Measurements from ENCODE around the gene PDZD7. TPM values are rescaled to one million over a fixed set of nuclear protein-coding genes. Genes with fewer than 3 reads are reported as not detected.

PDZD7 gene
- total RNA-seq, 1 experiment from 2014 or later = 6.1 TPM

GRCh38 chr10:101001659-101002035 lies 29.3 kb downstream of the PDZD7 start:
- ChIA-PET CTCF (interaction anchor here (0.6 to 8.3 kb wide), 3 partner anchors 8 to 54 kb away, joined by 3 to 118 read pairs (median 3); no protein-coding TSS in a partner anchor), RAD21 (ENCODE audit: low non-redundant PET in 1 of 2, low total read pairs in 2 of 2, uncharacterized antibody in 2 of 2, unreplicated experiment in 2 of 2) (no interaction called here), POLR2A (no interaction called here)
- Histone ChIP-seq H3K9ac (ENCODE audit: low read length) (0 out of 2 replicates have a peak overlapping the region, but pooled peaks have one; percentile 13), H3K4me1 (ENCODE audit: control insufficient read depth in 1 of 2, insufficient read depth in 2 of 2, low read length in 2 of 2) (peaks cover 15 to 33% of the 10 kb centered on the region in 2 experiments), H3K4me2 (ENCODE audit: low read length) (peak overlapping the region; percentile 96; the same call in 1 of the 2 replicates), H3K79me2 (ENCODE audit: insufficient read depth, low read length) (peaks cover 48% of the 10 kb centered on the region), H4K20me1 (ENCODE audit: insufficient read depth) (no peaks in the 10 kb centered on the region), H3K4me3 (replicated peaks in 1 of 2; ENCODE audit: low read depth in 1 of 2, low read length in 2 of 2) (no peak overlapping the region), H3K27me3 (ENCODE audit: insufficient read depth, low read length) (no peaks in the 10 kb centered on the region), H3K9me3 (ENCODE audit: control insufficient read depth in 1 of 2, insufficient read depth in 1 of 2, low read depth in 1 of 2, low read length in 2 of 2) (no peaks in the 10 kb centered on the region), H3K9me2 (ENCODE audit: insufficient read depth) (no peaks in the 10 kb centered on the region), H3K36me3 (ENCODE audit: control insufficient read depth in 1 of 2, insufficient read depth in 2 of 2, low read length in 2 of 2) (peaks cover 12 to 15% of the 10 kb centered on the region in 2 experiments; a peak in 3 of 4 replicates), H2AFZ (ENCODE audit: low read depth, low read length, poor library complexity, severe bottlenecking) (no peak overlapping the region), H3K27ac (ENCODE audit: low read depth, low read length) (peak overlapping the region; percentile 87)
- ATAC-seq (no peak), DNase-seq (ENCODE audit: low read depth, low spot score) (no peak)
- no peak for TF ChIP-seq POLR2AphosphoS5 (IDR thresholded peaks at IDR 0.05; ENCODE audit: low read depth, low read length)
- no peak for TF ChIP-seq SRF (IDR thresholded peaks at IDR 0.05; ENCODE audit: low read depth)
- no peak for TF ChIP-seq EZH2phosphoT487 (IDR thresholded peaks at IDR 0.05; ENCODE audit: borderline replicate concordance)
- TF ChIP-seq ZBTB33 (IDR thresholded peaks at IDR 0.05; ENCODE audit: extremely low read depth, insufficient replicate concordance, low read length) = no peak
- TF ChIP-seq CBX3 (IDR thresholded peaks at IDR 0.05; ENCODE audit: low read depth) = no peak
- no peak for TF ChIP-seq ATF3 (IDR thresholded peaks at IDR 0.05)
- TF ChIP-seq EGR1 (IDR thresholded peaks at IDR 0.05; ENCODE audit: low read depth) = no peak
- TF ChIP-seq CEBPB (IDR thresholded peaks at IDR 0.05; ENCODE audit: low read depth) = no peak
- TF ChIP-seq SP1 (IDR thresholded peaks at IDR 0.05; ENCODE audit: low read depth) = no peak
- no TSS peak for BruUV-seq (replicated peaks)
- intact Hi-C loops (cut with micrococcal nuclease) = no loop called here
